HL-60 (cell line): Measurements from ENCODE around the gene ARMH3.

Experiments
- DNase-seq, 2 experiments: peaks; one replicate each; pipeline ENCODE4 v3.0.0-alpha.2; 2010 to 2020; ENCODE audit warnings: low read depth in 1 of 2, low spot score in 1 of 2
- H3K27ac ChIP-seq: fragments of 250-450 bp; sonication (Bioruptor Pico); replicated peaks from 2 replicates; pipeline ENCODE4 v1.5.1; 2020; ENCODE audit warnings: mild to moderate bottlenecking, moderate library complexity
- H3K27me3 ChIP-seq: fragments of 250-450 bp; sonication (Bioruptor Pico); 2 replicates; pipeline ENCODE4 v1.5.1; 2021; ENCODE audit warnings: mild to moderate bottlenecking, moderate library complexity; ENCODE audit not compliant: insufficient read depth, poor library complexity, severe bottlenecking
- H3K4me3 ChIP-seq: replicated peaks from 2 replicates; pipeline ENCODE4 v1.5.1; 2011; ENCODE audit warnings: mild to moderate bottlenecking, control low read depth, low read length; ENCODE audit not compliant: insufficient read depth
- GABPA ChIP-seq: IDR thresholded peaks from 2 replicates; pipeline ENCODE4 v1.6.1; 2012; ENCODE audit warnings: low read depth
- POLR2AphosphoS5 ChIP-seq: IDR thresholded peaks from 2 replicates; pipeline ENCODE4 v1.6.1; 2012; ENCODE audit warnings: low read depth
- SPI1 ChIP-seq: IDR thresholded peaks from 2 replicates; pipeline ENCODE4 v1.6.1; 2012; ENCODE audit warnings: low read depth, mild to moderate bottlenecking, borderline replicate concordance
- TF ChIP-seq, protein P1 (sequence below): IDR thresholded peaks from 2 replicates; pipeline ENCODE4 v1.6.1; 2012; ENCODE audit warnings: low read depth; ENCODE audit not compliant: insufficient replicate concordance
- TF ChIP-seq, protein P2 (sequence below): IDR thresholded peaks from one replicate; pipeline ENCODE4 v1.5.1; 2011; ENCODE audit warnings: low read length, control low read depth, inconsistent platforms; ENCODE audit not compliant: insufficient read depth

ARMH3 gene

DNA sequence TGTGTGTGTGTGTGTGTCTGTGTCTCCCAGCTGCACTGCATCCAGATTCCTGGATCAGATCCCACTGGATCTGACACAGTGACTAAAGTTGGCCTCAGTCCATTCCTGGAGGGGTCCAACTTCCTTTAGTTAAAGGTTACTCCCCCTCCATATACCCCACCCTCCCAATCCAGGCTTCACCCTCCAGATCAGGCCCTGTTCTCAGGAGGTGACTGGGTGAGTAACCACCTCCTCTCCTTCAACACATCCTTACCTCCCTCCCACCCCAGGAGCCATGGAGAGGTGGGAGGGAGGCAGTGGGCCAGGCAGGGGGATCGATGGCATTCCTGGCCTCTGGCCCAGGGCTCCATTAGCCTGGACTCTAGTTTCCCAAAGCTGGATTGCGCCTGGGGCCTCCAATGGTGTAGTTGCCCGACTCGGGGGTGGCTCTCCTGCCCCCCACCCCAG, 223.6 kb downstream of the ARMH3 start:
- TF ChIP-seq POLR2AphosphoS5: no peak
- TF ChIP-seq, protein P1, sequence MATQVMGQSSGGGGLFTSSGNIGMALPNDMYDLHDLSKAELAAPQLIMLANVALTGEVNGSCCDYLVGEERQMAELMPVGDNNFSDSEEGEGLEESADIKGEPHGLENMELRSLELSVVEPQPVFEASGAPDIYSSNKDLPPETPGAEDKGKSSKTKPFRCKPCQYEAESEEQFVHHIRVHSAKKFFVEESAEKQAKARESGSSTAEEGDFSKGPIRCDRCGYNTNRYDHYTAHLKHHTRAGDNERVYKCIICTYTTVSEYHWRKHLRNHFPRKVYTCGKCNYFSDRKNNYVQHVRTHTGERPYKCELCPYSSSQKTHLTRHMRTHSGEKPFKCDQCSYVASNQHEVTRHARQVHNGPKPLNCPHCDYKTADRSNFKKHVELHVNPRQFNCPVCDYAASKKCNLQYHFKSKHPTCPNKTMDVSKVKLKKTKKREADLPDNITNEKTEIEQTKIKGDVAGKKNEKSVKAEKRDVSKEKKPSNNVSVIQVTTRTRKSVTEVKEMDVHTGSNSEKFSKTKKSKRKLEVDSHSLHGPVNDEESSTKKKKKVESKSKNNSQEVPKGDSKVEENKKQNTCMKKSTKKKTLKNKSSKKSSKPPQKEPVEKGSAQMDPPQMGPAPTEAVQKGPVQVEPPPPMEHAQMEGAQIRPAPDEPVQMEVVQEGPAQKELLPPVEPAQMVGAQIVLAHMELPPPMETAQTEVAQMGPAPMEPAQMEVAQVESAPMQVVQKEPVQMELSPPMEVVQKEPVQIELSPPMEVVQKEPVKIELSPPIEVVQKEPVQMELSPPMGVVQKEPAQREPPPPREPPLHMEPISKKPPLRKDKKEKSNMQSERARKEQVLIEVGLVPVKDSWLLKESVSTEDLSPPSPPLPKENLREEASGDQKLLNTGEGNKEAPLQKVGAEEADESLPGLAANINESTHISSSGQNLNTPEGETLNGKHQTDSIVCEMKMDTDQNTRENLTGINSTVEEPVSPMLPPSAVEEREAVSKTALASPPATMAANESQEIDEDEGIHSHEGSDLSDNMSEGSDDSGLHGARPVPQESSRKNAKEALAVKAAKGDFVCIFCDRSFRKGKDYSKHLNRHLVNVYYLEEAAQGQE: no peak
- TF ChIP-seq, protein P2, sequence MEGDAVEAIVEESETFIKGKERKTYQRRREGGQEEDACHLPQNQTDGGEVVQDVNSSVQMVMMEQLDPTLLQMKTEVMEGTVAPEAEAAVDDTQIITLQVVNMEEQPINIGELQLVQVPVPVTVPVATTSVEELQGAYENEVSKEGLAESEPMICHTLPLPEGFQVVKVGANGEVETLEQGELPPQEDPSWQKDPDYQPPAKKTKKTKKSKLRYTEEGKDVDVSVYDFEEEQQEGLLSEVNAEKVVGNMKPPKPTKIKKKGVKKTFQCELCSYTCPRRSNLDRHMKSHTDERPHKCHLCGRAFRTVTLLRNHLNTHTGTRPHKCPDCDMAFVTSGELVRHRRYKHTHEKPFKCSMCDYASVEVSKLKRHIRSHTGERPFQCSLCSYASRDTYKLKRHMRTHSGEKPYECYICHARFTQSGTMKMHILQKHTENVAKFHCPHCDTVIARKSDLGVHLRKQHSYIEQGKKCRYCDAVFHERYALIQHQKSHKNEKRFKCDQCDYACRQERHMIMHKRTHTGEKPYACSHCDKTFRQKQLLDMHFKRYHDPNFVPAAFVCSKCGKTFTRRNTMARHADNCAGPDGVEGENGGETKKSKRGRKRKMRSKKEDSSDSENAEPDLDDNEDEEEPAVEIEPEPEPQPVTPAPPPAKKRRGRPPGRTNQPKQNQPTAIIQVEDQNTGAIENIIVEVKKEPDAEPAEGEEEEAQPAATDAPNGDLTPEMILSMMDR: no peak
- no peak for TF ChIP-seq SPI1
- no peak for TF ChIP-seq GABPA
- H3K27me3 ChIP-seq: no peaks in the 10 kb centered on the region
- no peak overlapping the region for H3K4me3 ChIP-seq
- DNase-seq: no peak
- no peak overlapping the region for H3K27ac ChIP-seq

DNA sequence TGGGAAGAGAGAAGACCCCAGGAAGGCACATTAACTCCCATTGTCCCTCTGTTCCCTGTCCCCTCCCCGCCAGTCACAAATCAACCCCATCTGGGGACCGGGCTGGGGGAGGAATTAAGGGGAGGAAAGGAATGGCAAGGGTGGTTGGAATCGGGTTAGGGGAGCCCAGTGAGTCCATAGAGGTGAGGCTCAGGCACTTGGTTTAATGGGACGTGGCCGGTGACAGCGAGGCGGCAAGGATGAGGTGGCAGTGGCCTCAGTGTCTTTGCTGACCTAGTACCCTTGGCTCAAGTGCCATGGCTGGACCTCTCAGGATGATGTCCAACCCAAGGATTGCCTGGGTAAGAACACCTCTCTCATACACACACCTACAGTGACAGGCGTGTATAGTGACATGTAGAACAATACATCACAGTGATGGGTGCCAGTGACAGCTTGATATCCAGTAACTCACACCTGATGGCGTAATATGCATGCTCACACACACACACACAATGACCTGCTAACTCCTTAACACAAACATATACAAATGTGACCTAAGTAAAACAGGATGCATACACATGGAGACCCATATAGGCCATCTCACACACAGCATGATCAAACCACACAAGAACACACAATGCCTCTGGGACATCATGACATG, 224.7 kb downstream of the ARMH3 start:
- Histone ChIP-seq H3K27me3 (no peaks in the 10 kb centered on the region), H3K27ac (peak overlapping the region; percentile 56), H3K4me3 (peak overlapping the region; percentile 47)
- TF ChIP-seq SPI1 (no peak), GABPA (no peak)
- TF ChIP-seq, protein P1: no peak
- TF ChIP-seq, protein P2: no peak
- no peak for DNase-seq

DNA sequence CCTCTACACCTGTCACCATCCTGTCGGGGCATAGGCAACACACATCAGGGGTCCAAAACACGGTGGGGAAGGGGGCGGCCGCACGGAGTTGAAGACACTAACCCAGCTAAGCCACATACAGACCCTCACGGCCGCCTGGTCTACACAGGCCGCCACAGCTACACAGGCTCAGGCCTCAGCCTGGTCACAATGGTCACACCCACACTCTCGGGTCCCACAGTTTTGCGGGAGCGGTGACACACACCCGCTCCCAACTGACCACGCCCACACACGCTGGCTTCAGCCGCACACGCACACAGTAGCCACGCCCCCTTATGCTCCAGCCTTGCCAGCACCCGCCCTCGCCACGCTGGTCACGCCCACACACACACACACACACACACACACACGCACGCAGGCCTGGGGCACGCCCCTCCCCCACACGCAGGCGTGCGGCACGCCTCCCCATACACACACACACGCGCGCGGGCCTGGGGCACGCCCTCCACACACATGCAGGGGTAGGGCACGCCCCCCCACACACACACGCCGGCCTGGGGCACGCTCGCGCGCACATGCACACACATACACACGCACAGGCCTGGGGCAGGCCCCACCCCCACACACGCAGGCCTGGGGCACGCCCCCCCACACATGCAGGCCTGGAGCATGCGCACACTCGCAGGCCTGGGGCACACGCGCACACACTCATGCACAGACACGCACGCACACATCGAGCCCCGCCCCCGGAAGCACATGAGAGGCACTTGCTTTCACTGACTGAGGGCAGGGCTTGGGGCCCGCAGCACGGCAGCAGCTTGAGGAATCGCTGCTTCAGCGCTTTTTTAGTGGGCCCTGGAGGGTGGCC, 225.4 kb downstream of the ARMH3 start:
- H3K27ac ChIP-seq: peak overlapping the region; percentile 56

More for the DNA sequence above, 225.4 kb downstream of the ARMH3 start:
- DNase-seq: peak; percentile 90 to 96
- peak overlapping the region; percentile 47 for H3K4me3 ChIP-seq
- H3K27me3 ChIP-seq: no peaks in the 10 kb centered on the region
- TF ChIP-seq SPI1 (no peak), GABPA (peak; percentile 23; the same call in 1 of the 2 replicates), POLR2AphosphoS5 (peak; percentile 53)
- TF ChIP-seq, protein P1: no peak
- TF ChIP-seq, protein P2: no peak
